GM19467 (cell line): ENCODE results near the gene SCO1.
"Not testable (repeated sequence)": the region's sequence is repeated elsewhere in the genome, so short reads cannot be mapped to it uniquely, and the experiment has no call there.

Source experiments
- ATAC-seq: cut with Tn5 transposase; IDR thresholded peaks from one replicate; pipeline ENCODE4 v1.9.1; 2021; ENCODE audit warnings: mild to moderate bottlenecking, moderate library complexity; ENCODE audit not compliant: unreplicated experiment

Gene SCO1

DNA sequence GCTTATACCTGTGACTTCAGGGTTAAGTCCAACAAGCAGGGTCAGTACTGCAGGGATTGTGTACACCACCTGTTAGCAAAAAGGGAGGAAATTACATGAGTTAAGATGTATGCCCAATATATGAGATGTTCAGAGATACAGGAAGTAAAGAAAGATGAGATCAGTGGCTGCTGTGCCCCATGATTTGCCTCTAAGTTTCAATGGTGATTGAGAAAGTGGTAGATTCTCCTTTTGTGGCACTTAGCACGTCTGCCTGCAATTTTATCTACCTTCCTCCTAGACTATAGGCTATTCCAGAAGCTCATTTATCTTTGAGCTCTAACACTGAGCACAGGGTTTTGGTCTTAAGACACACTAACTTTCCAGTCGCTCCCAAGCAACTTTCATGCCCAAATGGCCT is 28.9 kb upstream of the SCO1 start:
- ATAC-seq, result no peak

DNA sequence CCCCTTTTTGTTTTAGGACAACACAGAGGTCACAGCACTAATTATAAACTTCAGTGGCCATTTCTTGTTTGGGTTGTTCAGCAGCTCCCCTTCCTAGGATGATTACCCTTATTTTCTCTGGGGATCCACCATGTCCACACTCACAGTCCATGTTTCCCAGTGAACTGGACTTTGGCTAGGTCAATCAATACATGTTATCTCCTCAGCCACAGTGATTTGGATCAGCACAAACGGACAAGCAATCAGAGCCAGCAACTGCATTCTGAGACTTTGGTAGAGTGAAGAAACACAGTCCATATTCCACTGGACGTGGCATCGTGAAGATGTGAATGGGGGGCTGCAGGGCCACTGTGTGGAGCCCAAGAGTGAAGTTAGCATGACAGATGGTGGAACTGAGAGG is 27.9 kb upstream of the SCO1 start:
- no peak for ATAC-seq

DNA sequence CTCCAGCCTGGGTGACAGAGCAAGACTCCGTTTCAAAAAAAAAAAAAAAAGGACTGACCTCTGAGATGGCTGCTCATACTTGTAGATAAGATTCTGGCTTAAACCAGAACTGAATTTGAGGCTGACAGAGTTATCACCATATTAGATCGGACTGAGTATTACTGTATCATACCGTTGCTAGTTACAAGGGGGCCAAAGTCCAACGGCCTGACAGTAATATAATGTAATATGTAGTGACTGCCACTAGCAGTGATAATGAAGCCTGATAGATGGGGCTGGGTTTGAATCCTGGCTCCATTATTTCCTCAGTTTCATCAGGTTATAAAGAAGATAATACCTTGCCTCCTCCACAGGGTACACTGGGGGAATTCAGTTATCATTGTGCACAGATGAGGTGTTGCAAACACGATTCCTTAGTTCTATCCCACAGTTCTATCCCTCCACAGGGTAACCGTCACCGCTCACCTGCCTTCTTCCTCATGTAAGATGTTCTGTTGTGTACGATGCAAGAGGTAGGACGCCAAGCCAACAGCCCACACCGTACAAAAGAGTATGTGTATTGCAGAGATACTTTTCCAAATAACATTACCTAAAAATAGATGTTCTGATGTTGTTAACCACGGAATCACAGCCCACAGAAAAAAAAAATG is 27.3 kb upstream of the SCO1 start:
- ATAC-seq, result no peak

DNA sequence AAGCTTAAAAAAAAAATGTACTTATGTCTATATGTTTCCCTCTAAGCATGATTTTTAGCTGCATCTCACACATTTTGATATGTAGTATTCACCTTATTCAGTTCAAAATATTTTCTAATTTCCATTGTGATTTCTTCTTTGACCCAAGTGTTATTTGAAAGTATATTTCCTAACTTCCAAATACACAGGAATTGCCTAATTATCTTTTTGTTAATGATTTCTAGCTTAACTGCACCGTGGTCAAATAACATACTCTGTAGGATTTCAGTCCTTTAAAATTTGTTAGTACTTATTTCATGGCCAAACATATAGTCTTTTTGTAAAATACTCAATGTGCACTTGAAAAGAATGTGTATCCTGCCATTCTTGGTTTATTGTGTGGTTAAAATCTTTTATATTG is 21.2 kb upstream of the SCO1 start:
- ATAC-seq, result no peak

DNA sequence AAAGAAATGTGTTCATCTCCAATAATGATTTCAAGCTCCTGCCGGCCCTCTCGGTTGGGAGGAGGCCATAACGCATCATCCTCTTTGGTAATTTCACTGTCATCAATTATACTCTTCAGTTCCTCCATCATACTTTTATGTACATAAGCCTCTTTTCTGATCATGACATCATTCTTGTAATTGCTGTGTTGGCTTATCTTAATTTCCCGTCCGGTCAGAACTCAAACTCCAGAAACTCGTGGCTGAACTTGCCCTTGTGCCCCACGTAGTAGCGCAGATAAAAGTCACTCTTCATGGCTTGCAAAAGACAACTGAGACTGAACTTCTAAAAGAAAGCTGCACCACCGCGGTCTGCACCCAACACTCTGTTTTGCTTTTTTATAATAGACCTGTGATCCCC is 18.9 kb upstream of the SCO1 start:
- ATAC-seq, result no peak

DNA sequence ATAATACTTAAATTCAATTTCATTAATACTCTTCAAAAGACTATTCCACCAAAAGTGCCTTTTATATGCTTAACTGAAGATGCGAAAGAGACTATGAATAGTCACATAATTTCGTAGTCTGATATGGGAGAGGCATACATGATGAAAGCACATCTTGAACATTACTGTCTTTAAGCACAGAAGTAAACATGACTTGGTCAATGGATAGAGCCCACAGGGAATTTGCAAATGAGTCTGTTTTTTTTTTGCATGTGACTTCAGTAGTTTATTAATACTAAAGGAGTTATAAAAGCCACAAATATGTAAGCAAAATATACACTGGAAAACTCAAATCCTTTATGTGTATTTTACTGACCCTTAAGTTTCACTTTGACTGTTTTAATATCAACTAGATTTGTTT is 16.0 kb upstream of the SCO1 start:
- ATAC-seq, result no peak

DNA sequence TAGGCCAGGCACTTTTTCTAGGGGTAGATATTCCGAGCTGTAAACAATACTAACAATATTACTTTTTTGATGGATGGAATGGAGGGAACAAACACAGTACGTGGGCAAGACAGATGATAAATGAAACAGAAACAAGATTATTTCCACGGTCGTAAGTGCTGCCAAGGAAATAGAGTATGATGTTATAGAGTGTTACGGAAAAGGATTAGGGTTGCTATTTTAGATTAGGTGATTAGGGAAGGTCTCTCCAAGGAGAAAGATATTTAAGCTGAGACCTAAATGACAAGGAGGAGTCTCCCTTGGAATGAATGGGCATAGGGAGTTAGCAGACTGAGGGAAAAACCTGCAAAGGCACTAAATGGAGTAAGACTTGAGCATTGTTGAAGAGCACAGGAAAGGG is 8.4 kb upstream of the SCO1 start:
- no peak for ATAC-seq

DNA sequence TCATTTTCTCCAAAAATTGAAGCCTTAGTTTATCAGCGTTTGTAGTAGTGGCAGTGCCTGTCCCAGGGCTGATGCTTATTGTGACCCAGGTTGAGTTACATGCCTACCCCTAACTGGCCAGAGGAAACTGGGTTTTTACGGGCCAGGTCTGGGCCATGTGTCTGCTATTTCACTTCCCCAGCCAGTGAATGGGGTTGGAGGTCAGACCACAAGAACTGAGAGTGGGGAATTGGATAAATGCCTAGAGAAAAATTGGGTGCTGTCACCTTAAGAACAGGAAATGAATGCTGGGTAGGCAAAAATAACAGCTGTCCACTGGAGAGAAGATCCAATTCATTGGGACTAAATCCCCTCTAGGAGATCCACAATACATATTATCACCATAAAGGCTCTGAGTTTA is 5.2 kb upstream of the SCO1 start:
- ATAC-seq, result no peak

DNA sequence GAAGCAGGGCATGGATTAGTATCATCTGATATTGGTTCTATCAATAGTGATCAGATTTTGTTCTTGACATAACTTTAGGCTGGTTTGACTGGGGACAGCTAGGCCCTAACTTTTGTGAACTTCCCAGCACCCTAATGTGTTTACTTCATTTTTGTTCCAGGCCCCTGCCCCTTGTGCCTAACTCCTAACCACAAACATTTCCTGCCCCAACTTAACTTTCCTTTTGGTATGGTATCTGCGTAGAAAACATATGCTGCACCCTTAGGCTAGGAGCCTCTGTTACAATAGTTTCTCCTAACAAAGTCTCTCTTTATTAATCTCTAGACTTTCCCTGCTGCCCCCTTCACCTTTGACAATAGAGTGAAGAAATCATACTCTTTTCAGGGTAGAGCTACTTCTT is 2.5 kb upstream of the SCO1 start:
- no peak for ATAC-seq

DNA sequence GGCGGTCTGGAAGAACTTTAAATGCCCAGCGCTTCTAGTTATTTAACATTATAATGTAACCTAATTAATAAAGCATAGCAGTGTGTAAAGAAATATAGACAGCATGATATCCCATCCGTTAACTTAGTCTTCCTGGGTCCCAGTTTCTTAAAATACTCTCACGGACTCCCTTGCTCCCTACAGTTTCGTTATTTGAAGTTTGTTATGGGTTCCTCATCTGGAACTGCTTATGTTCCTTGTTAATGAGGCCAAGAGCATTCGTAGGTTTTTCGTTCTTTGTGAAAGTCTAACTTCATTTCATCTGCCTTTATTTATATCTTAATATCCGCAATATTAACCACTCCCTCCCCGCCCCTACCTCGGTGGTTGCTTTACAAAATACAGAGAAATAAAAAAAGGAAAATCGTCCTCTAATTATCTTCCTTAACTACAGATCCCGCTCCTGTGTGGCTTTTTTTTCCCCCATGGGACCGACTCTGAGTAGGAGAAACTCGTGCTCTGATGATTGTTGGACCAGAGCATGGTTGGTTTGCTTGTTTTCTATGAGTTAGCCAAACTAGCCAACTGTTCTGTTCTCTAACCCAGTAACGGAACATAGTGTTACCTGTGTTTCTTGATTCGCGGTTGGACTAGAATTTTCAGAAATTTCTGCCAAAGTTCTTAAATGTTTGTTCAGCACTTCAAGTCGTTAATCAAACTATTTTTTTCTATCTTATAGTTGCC is 924 bp upstream of the SCO1 start:
- no peak for ATAC-seq

DNA sequence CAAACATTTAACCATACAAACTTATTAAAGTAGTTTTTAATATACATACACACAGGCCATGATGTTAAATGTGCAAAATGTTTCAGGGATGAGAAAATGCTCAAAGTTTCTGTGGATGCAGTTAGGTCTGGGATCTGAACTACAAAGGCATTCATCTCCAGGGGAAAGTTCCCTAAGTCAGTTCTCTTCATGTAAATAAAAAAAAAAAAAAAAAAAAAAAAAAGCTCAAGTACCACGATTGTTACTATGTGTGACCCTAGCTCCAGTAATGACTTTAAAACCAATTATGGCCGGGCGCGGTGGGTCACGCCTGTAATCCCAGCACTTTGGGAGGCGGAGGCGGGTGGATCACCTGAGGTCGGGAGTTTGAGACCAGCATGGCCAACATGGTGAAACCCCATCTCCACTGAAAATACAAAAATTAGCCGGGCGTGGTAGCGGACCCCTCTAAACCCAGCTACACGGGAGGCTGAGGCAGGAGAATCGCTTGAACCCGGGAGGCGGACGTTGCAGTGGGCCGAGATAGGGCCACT is 1.4 kb downstream of the SCO1 start:
- not testable (repeated sequence) for ATAC-seq

DNA sequence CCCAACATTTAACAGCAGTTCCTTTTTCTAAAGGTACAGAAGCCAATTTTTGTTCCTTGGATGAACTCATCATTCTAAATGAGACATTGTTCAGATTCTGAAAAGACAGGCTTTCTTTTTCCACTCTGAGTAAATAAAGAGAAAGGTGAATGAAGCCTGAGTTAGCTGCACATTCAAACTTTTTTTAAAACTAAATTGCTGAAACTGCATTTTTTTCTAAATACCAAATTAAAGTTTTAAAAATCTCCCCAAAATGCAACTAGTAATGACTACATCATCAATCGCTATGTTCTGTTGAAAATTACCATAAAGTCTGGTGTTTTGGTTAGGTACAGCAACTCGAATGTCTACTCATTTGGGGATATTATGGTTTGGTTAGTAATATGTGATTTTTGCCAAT is 9.8 kb downstream of the SCO1 start:
- no peak for ATAC-seq

DNA sequence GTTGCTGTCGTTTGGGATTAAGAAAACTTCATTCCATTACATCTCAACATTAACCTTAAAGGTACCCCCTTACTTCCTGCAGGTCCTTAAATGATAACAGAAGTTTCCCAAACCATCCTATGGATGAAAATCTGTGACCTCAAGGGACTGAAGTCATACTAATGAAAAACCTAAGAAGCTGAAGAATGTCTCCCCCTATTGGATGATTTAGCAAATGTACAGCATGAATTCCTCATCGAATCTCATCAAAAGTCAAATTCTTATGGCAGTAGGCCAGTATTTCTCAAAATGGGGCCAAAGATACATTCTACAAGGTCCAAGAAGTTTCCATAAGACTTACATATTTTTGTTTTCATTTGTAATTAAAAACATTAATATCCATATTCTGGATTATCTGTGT is 13.5 kb downstream of the SCO1 start:
- ATAC-seq, result no peak

DNA sequence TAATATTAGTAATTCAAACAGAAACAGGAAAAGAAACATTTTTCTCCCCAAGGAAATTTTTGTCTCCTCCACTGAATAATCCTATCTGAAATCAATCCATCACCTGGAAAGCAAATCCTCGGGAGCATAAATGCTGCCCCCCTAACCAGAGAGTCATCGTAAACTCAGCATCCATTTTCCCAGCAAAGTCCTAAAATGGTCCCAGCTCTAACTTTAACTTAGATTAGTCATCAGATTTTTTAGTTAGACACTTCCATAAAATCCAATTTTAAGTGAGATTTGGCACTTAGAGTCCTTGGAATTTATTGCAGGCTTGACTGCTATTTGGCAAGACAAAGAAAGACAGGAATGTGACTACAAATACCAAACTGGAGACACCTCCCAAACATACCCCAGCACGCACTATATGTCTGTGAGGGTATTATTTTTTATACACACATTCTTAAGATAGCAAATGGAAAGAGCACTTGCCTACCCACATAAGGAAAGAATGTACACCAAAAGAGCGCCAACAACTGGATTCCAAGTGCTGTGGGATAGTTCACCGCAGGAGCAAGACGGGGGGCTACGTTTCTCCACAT is 15.4 kb downstream of the SCO1 start:
- ATAC-seq, result no peak

DNA sequence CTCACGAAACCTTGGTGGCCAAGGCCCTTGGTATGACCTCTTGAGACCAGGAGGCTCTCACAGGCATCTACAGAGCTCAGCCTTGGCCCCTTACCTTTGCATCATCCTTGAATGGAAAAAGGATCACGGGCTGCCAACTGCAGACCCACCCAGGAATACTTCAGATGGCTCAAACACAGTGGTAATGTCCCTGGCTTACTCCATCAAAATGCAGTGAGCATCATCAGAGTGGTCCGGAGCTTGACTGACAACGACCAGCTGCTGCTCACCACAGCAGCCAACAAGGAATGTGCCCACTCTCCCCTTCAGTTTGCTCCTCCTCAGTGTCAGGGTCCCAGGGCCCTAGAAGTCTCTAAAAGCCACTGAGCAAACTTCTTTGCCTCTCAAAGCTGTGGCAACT is 22.6 kb downstream of the SCO1 start:
- ATAC-seq, result no peak

DNA sequence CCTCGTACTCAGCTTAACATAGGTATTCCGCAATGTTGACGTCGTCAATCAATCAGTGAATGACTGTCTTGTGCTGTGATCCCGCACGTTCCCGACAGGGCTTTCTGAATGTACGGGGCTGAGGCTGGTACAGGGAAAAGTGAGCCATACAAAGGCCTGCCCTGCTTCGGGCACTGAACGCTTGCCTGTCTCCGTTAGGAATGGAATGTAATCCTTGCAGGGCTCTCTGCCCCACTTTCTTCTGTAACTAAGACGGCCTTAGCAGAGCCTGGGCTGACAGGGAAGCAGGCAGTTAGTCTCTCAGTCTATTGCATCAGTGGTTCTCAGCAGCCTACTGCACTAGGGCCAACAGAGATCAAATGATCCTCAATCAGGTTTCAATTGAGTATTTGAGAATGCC is 24.0 kb downstream of the SCO1 start:
- no peak for ATAC-seq

DNA sequence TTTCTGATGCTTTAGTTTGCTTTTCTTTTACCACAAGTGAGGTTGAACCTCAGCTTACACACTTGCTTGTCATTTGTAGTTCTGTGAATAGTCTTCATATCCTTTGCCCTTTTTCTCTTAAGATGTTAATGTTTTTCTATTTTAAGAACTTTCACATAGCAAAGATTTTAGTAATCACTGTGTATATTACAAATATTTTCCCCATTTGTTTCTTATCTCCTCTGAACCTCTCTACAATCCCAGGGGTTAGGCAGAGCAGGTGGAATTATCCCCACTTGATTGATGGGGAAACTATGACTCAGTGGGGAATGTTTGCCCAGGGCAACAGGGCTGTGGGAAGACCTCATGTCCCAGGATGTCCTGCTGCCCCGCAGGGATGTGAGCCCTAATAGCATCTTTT is 28.6 kb downstream of the SCO1 start:
- ATAC-seq, result no peak

DNA sequence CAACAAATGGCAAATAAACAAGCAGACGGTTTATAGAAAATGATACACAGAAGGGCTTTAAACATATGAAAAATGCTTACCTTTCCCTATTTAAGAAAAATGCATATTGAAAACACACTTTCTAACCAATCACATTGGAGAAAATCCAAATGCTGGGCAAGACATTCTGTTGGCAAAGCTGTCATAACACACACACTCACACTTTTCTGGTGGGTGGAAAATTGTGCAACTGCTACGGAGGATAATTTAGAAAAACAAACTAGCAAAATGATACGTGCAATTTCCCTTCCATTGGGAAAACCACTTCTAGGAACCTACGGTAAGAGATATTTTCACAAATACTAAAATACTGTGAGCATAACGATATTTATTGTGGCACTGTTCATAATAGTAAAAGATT is 30.4 kb downstream of the SCO1 start:
- no peak for ATAC-seq

DNA sequence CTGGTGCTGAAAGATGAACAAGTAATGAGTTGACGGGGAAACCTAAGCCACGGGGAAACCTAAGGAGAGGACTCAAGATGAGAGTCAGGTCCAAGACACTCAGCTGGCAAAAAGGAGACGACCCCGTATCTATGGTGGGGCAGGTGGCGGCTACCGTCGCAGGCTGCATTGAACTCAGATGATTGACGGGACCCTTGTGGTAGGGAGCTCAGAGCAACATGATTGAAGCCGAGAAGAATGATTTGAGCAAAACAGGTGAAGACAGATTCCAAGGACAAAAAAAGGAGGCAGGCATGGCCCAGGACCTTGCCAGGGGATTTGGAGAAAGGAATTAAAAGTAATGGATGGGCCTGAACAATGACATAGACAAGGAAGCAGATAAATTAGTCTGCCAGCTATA is 32.8 kb downstream of the SCO1 start:
- no peak for ATAC-seq

DNA sequence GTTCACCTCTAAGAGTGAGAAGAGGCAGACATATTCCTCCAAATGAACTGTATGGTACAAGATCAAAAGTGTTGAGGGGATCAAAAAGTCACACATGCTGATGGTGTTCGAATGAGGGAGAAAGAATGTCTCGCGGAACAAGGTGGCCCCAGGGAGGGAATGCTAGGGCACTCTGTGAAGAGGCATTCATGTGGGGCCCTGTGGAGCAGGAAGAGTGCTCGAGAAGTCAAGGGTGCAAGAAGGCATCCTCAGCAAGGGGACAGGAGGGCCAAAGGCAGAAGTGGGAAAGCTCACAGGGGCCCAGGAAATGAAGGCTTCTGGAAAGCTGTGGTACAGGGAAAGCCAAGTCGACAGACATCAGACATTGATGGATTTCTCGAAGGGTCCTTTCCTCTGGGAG is 34.1 kb downstream of the SCO1 start:
- no peak for ATAC-seq

DNA sequence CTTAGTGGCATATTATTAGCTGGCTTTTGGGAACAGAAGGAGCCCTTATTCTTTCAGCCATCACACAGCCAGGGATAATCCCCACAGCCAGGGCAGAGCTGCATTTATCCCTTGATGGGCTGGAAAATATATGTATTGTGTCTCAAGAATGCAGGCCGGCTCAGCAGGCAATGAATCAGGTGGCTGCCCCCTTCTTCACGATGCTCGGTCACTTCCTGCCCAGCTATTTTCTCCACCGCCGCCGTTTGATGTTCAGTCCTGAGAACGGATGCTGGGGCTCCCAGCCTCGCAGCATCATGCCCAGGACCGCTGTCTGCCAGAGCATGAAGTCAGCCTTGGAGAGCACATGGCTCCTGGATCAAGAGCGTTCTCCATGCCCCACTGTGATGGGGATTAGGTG is 35.9 kb downstream of the SCO1 start:
- ATAC-seq, result no peak

DNA sequence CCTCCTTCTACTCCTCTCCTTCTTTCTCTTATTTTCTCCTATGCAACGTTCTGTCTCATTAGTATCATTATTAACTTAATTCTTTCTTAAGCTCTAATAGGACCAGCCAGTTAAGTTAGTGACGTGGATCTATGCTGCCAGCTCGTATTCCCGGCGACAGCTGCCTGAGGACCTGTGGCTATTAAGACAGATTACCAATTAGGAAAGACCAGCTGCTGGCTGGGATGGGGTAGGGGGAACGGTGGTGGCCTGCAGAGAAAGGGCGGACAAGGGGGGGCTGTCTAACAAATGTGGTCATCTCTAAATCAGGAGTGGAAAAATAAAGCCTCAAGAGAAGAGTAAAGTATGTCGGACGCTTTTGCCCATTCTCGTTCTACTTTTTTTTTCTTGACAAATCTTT is 39.5 kb downstream of the SCO1 start:
- no peak for ATAC-seq
